ENCODE data around the gene DLG3.

Gene DLG3

DNA sequence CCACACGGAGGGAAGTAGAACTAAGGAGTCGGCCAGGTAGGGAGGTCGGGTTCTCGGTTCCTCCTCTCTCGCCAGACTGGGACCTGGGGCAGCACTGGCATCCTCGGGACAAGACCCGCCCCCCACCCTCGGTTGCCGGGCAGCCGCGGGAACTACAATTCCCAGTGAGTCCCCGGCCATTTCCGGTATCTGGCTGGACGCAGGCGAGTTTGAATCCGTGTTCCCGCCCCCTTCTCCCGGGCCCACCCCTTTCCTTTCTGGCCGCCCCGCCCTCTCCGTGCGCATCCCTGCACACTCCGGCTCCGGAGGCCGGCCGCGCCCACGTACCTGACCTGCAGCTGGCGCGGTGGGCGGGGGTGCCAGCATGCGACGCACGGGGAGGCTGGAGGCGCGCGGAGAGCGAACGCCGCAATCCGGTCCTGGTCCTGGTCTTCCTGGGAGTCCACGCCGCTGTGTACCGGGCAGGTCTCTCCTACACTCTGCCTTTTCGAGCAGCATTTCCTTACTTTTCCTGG, 10.2 kb upstream of the DLG3 start:
- H2AFZ ChIP-seq (ENCODE audit: low read depth, low read length): peak overlapping the region; percentile 52; the same call in 1 of the 2 replicates
- DNase-seq: peak; percentile 35

DNA sequence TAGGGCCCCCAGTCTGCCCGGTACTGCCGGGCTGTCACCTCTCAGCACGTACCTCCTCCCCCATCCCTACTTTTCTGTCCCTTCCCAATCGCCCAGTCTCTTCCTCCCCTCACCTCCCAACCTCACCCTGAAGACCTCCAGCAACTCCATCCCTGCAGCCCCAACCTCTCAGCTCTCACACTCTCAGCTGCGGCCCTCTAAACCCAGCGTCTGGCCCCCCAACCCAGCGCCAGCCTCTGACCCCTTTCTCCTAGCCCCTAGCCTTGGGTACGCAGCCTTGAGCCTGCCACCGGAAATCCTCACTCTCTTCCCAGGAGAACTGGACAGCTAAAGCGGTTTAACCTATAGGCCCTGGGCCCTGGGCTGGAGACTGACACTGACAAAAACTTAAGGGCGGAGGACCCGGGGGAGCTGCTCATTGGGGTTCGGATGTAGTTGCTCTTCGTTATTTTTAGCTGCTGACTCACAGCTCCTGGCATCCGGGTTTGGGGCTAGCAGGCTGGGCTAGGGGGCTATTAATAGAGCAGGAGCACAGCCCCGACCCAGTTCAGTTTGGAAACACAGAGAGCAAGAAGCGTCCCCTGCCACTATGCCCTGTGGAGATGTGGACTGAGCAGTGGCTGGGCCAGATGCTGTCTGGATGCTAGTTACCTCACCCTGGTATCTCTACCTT, 9.6 kb upstream of the DLG3 start:
- H3K9me3 ChIP-seq (ENCODE audit: insufficient read depth, low read length, severe bottlenecking): no peaks in the 10 kb centered on the region
- TF ChIP-seq, protein P1, sequence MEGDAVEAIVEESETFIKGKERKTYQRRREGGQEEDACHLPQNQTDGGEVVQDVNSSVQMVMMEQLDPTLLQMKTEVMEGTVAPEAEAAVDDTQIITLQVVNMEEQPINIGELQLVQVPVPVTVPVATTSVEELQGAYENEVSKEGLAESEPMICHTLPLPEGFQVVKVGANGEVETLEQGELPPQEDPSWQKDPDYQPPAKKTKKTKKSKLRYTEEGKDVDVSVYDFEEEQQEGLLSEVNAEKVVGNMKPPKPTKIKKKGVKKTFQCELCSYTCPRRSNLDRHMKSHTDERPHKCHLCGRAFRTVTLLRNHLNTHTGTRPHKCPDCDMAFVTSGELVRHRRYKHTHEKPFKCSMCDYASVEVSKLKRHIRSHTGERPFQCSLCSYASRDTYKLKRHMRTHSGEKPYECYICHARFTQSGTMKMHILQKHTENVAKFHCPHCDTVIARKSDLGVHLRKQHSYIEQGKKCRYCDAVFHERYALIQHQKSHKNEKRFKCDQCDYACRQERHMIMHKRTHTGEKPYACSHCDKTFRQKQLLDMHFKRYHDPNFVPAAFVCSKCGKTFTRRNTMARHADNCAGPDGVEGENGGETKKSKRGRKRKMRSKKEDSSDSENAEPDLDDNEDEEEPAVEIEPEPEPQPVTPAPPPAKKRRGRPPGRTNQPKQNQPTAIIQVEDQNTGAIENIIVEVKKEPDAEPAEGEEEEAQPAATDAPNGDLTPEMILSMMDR (IDR thresholded peaks at IDR 0.05; ENCODE audit: borderline replicate concordance, extremely low read depth, low read length, poor library complexity, severe bottlenecking): no peak
- no peak for TF ChIP-seq EZH2 (IDR thresholded peaks at IDR 0.05; ENCODE audit: borderline replicate concordance, low read depth, low read length, severe bottlenecking)
- H3K79me2 ChIP-seq (ENCODE audit: insufficient read depth, low read length): no peaks in the 10 kb centered on the region
- H3K4me2 ChIP-seq (ENCODE audit: insufficient read depth, low read length): no peak overlapping the region
- no peaks in the 10 kb centered on the region for H4K20me1 ChIP-seq (ENCODE audit: insufficient read depth, low read length)
- no peak overlapping the region for H3K27ac ChIP-seq (ENCODE audit: low read length)
- ATAC-seq (ENCODE audit: insufficient read depth, low read depth) (no peak), DNase-seq (no peak)
- no peak overlapping the region for H3K4me3 ChIP-seq (ENCODE audit: low read depth in 1 of 2, low read length in 2 of 2)
- no peak overlapping the region for H2AFZ ChIP-seq (ENCODE audit: low read depth, low read length)
- H3K9ac ChIP-seq (ENCODE audit: low read depth, low read length): no peak overlapping the region
- peaks cover 5% of the 10 kb centered on the region; the same call in 1 of the 2 replicates for H3K4me1 ChIP-seq (ENCODE audit: insufficient read depth, low read length)
- peaks cover 7% of the 10 kb centered on the region for H3K27me3 ChIP-seq (ENCODE audit: insufficient read depth, low read length, poor library complexity)
- no peaks in the 10 kb centered on the region for H3K36me3 ChIP-seq (ENCODE audit: insufficient read depth, low read length)

More for the DNA sequence above, 10.2 kb upstream of the DLG3 start:
- H4K20me1 ChIP-seq (ENCODE audit: insufficient read depth, low read length): no peaks in the 10 kb centered on the region
- no peak overlapping the region for H3K9ac ChIP-seq (ENCODE audit: low read depth, low read length)
- H3K4me1 ChIP-seq (ENCODE audit: insufficient read depth, low read length): peaks cover 5% of the 10 kb centered on the region; the same call in 1 of the 2 replicates
- ATAC-seq (ENCODE audit: insufficient read depth, low read depth): peak; percentile 60
- H3K36me3 ChIP-seq (ENCODE audit: insufficient read depth, low read length): no peaks in the 10 kb centered on the region
- H3K4me2 ChIP-seq (ENCODE audit: insufficient read depth, low read length): peak overlapping the region; percentile 56
- no peak overlapping the region for H3K27ac ChIP-seq (ENCODE audit: low read length)
- peak overlapping the region in 1 of 2 experiments; percentile 42; a peak in 2 of 4 replicates for H3K4me3 ChIP-seq (ENCODE audit: low read depth in 1 of 2, low read length in 2 of 2)
- TF ChIP-seq, protein P1 (IDR thresholded peaks at IDR 0.05; ENCODE audit: borderline replicate concordance, extremely low read depth, low read length, poor library complexity, severe bottlenecking): no peak
- no peak for TF ChIP-seq EZH2 (IDR thresholded peaks at IDR 0.05; ENCODE audit: borderline replicate concordance, low read depth, low read length, severe bottlenecking)
- peaks cover 7% of the 10 kb centered on the region for H3K27me3 ChIP-seq (ENCODE audit: insufficient read depth, low read length, poor library complexity)
- H3K79me2 ChIP-seq (ENCODE audit: insufficient read depth, low read length): no peaks in the 10 kb centered on the region
- H3K9me3 ChIP-seq (ENCODE audit: insufficient read depth, low read length, severe bottlenecking): no peaks in the 10 kb centered on the region

DNA sequence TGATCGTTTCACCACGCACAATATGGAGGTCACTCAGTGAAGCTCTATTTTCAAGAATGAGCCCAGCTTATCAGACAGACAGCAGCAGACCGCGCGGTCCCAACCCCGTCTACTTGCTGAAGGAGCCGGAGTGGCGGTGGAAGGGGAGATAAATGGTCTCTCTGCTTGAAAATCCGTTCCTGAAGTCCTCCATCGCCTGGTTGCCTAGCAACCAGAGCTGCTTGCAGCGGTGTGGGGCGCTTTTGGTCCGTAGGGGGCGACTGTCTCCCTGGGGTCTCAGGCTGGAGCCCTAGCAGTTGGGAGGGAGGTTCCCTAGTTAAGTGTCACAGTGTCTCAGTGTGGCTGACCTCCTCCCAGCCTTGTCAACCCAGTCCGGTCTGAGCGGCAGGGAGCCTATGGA, 8.3 kb upstream of the DLG3 start:
- TF ChIP-seq EZH2 (IDR thresholded peaks at IDR 0.05; ENCODE audit: borderline replicate concordance, low read depth, low read length, severe bottlenecking): no peak
- TF ChIP-seq, protein P1 (IDR thresholded peaks at IDR 0.05; ENCODE audit: borderline replicate concordance, extremely low read depth, low read length, poor library complexity, severe bottlenecking): no peak
- Histone ChIP-seq H3K4me2 (ENCODE audit: insufficient read depth, low read length) (no peak overlapping the region), H3K36me3 (ENCODE audit: insufficient read depth, low read length) (no peaks in the 10 kb centered on the region), H4K20me1 (ENCODE audit: insufficient read depth, low read length) (no peaks in the 10 kb centered on the region), H3K79me2 (ENCODE audit: insufficient read depth, low read length) (no peaks in the 10 kb centered on the region), H3K27me3 (ENCODE audit: insufficient read depth, low read length, poor library complexity) (peaks cover 7% of the 10 kb centered on the region), H2AFZ (ENCODE audit: low read depth, low read length) (no peak overlapping the region), H3K4me3 (ENCODE audit: low read depth in 1 of 2, low read length in 2 of 2) (no peak overlapping the region), H3K9me3 (ENCODE audit: insufficient read depth, low read length, severe bottlenecking) (no peaks in the 10 kb centered on the region), H3K9ac (ENCODE audit: low read depth, low read length) (no peak overlapping the region), H3K27ac (ENCODE audit: low read length) (no peak overlapping the region), H3K4me1 (ENCODE audit: insufficient read depth, low read length) (peaks cover 5% of the 10 kb centered on the region; the same call in 1 of the 2 replicates)
- DNase-seq (no peak), ATAC-seq (ENCODE audit: insufficient read depth, low read depth) (no peak)
